ENCODE results near the gene DOCK7.

DNA sequence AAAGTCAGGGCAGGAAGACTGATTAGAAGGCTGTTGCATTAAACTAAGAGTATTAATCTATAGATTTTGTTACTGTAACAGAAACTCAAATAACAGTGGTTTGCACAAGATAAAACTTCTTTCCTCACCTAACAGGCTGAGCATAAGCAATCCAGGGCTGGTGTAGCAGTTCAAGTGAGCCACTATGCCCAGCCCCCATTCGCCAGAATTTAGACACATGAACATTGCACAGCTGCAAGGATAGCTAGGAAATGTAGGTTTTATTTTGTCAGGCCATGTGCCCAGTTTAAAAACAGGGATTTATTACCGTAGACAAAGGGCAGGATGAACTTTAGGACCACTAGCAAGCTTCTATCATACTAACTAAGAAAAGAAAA, 19.5 kb upstream of the DOCK7 start:
- TF ChIP-seq POLR2AphosphoS5 (IDR thresholded peaks at IDR 0.05; ENCODE audit: borderline replicate concordance, low read depth, low read length) (no peak), EZH2 (IDR thresholded peaks at IDR 0.05) (no peak), FOXP2 (optimal IDR thresholded peaks at IDR 0.05; ENCODE audit: control extremely low read depth, extremely low read length, insufficient read depth) (no peak)
